ENCODE measurements around the gene DCAF8L2. TPM values are rescaled to one million over a fixed set of nuclear protein-coding genes. Genes with fewer than 3 reads are reported as not detected.

Gene DCAF8L2
- polyA plus RNA-seq, 1 donor from 2014 or later, result not detected

GRCh38 chrX:27619975-27620374 is 29.8 kb downstream of the DCAF8L2 start:
- no peak overlapping the region for H2AFZ ChIP-seq (ENCODE audit: low read depth, low read length)
- no peaks in the 10 kb centered on the region for H3K79me2 ChIP-seq (replicated peaks; ENCODE audit: insufficient read depth, low read length)
- H3F3A ChIP-seq (ENCODE audit: insufficient read depth, low read length, poor library complexity, severe bottlenecking), result no peaks in the 10 kb centered on the region
- H3K9me2 ChIP-seq (ENCODE audit: insufficient read depth, low read length), result no peaks in the 10 kb centered on the region
- no peak overlapping the region for H3K4me3 ChIP-seq (ENCODE audit: low read length)
- H4K20me1 ChIP-seq (ENCODE audit: insufficient read depth), result no peaks in the 10 kb centered on the region
- H3K36me3 ChIP-seq (ENCODE audit: insufficient read depth, low read length), result no peaks in the 10 kb centered on the region
- no peaks in the 10 kb centered on the region for H3K27me3 ChIP-seq (ENCODE audit: insufficient read depth, low read depth, low read length)
- TF ChIP-seq SMC3 (conservative IDR thresholded peaks at IDR 0.05; ENCODE audit: poor library complexity) (no peak), TAF1 (IDR thresholded peaks at IDR 0.05; ENCODE audit: low read depth) (no peak), REST (IDR thresholded peaks at IDR 0.05; ENCODE audit: borderline replicate concordance) (no peak), RAD21 (conservative IDR thresholded peaks at IDR 0.05) (no peak), EP300 (conservative IDR thresholded peaks at IDR 0.05; ENCODE audit: poor library complexity, severe bottlenecking) (no peak), CTCF (IDR thresholded peaks at IDR 0.05; ENCODE audit: poor library complexity, severe bottlenecking) (no peak), EZH2 (IDR thresholded peaks at IDR 0.05; ENCODE audit: borderline replicate concordance, insufficient read depth, low read length, poor library complexity, severe bottlenecking) (no peak), MXI1 (conservative IDR thresholded peaks at IDR 0.05; ENCODE audit: poor library complexity, severe bottlenecking) (no peak), POLR2AphosphoS5 (IDR thresholded peaks at IDR 0.05) (no peak)
- H3K9ac ChIP-seq (ENCODE audit: low read length), result no peak overlapping the region
- H3K9me3 ChIP-seq (ENCODE audit: low read length), result no peaks in the 10 kb centered on the region
- no peak overlapping the region for H3K27ac ChIP-seq (ENCODE audit: low read length)
- H3K4me2 ChIP-seq (ENCODE audit: low read length), result no peak overlapping the region

GRCh38 chrX:27622883-27623282 is 32.7 kb downstream of the DCAF8L2 start:
- Histone ChIP-seq H4K20me1 (ENCODE audit: insufficient read depth) (no peaks in the 10 kb centered on the region), H3K27ac (ENCODE audit: low read length) (no peak overlapping the region), H2AFZ (ENCODE audit: low read depth, low read length) (no peak overlapping the region), H3K27me3 (ENCODE audit: insufficient read depth, low read depth, low read length) (no peaks in the 10 kb centered on the region), H3K9me2 (ENCODE audit: insufficient read depth, low read length) (no peaks in the 10 kb centered on the region), H3K9me3 (ENCODE audit: low read length) (no peaks in the 10 kb centered on the region), H3K4me3 (ENCODE audit: low read length) (no peak overlapping the region), H3K79me2 (replicated peaks; ENCODE audit: insufficient read depth, low read length) (no peaks in the 10 kb centered on the region), H3F3A (ENCODE audit: insufficient read depth, low read length, poor library complexity, severe bottlenecking) (no peaks in the 10 kb centered on the region), H3K36me3 (ENCODE audit: insufficient read depth, low read length) (no peaks in the 10 kb centered on the region), H3K9ac (ENCODE audit: low read length) (no peak overlapping the region), H3K4me2 (ENCODE audit: low read length) (no peak overlapping the region)
- no peak for TF ChIP-seq CTCF (IDR thresholded peaks at IDR 0.05; ENCODE audit: poor library complexity, severe bottlenecking)
- no peak for TF ChIP-seq SMC3 (conservative IDR thresholded peaks at IDR 0.05; ENCODE audit: poor library complexity)
- TF ChIP-seq POLR2AphosphoS5 (IDR thresholded peaks at IDR 0.05), result no peak
- TF ChIP-seq RAD21 (conservative IDR thresholded peaks at IDR 0.05), result no peak
